OCI-LY7 (cell line): ENCODE results near the gene ZMIZ1. TPM values are rescaled to one million over a fixed set of nuclear protein-coding genes. Genes with fewer than 3 reads are reported as not detected.

Source experiments
- BruUV-seq: library from RNA; stranded (reverse); fragments of 400-500 nt; replicated peaks from 2 replicates; lab custom pipeline; 2021; lab: Mats Ljungman, UMichigan
- CTCF ChIA-PET: fragments of 300-600 bp; sonication (Branson Sonifier 250); formaldehyde crosslinking; loops from one replicate; lab custom pipeline; 2022; ENCODE audit warnings: antibody characterized with exemption; ENCODE audit not compliant: unreplicated experiment; lab: Charles Lee
- POLR2A ChIA-PET: fragments of 300-600 bp; sonication (Branson Sonifier 250); formaldehyde crosslinking; loops from one replicate; lab custom pipeline; 2022; ENCODE audit warnings: antibody characterized with exemption; lab: Charles Lee
- DNase-seq: peaks from one replicate; pipeline ENCODE4 v3.0.0-alpha.2; 2015; ENCODE audit warnings: low spot score
- H2AFZ ChIP-seq: fragments of 200-600 bp; sonication (generic), shearing (Covaris generic); 2 replicates; pipeline ENCODE4 v1.6.1; 2014; ENCODE audit warnings: mild to moderate bottlenecking, antibody characterized with exemption, low read length, moderate library complexity
- H3K27ac ChIP-seq: fragments of 200-600 bp; sonication (generic); 2 replicates; pipeline ENCODE4 v1.5.1; 2014; ENCODE audit warnings: mixed run types, low read depth, mild to moderate bottlenecking, moderate library complexity, low read length, inconsistent platforms; ENCODE audit not compliant: poor library complexity, severe bottlenecking
- H3K36me3 ChIP-seq: fragments of 200-600 bp; sonication (generic); 2 replicates; pipeline ENCODE4 v1.6.1; 2014; ENCODE audit warnings: mild to moderate bottlenecking, antibody characterized with exemption, low read length, moderate library complexity, mixed read lengths; ENCODE audit not compliant: insufficient read depth
- H3K4me1 ChIP-seq: fragments of 200-600 bp; sonication (generic); 2 replicates; pipeline ENCODE4 v1.5.1; 2014; ENCODE audit warnings: mild to moderate bottlenecking, low read length; ENCODE audit not compliant: insufficient read depth, poor library complexity, severe bottlenecking
- H3K4me2 ChIP-seq: fragments of 200-600 bp; sonication (generic); 2 replicates; pipeline ENCODE4 v1.6.1; 2014; ENCODE audit warnings: mild to moderate bottlenecking, low read length
- H3K4me3 ChIP-seq: fragments of 200-600 bp; sonication (generic); 2 replicates; pipeline ENCODE4 v1.5.1; 2014; ENCODE audit warnings: mild to moderate bottlenecking, low read depth, low read length; ENCODE audit not compliant: poor library complexity, severe bottlenecking
- H3K79me2 ChIP-seq: fragments of 200-600 bp; sonication (generic); 2 replicates; pipeline ENCODE4 v1.6.1; 2016; ENCODE audit warnings: low read depth, mild to moderate bottlenecking, low read length, moderate library complexity, mixed read lengths; ENCODE audit not compliant: insufficient read depth
- H3K9me2 ChIP-seq: fragments of 200-600 bp; sonication (generic); 2 replicates; pipeline ENCODE4 v1.6.1; 2016; ENCODE audit warnings: mild to moderate bottlenecking, low read length, mixed read lengths; ENCODE audit not compliant: insufficient read depth
- H3K9me3 ChIP-seq: fragments of 200-600 bp; sonication (generic); 2 replicates; pipeline ENCODE4 v1.6.1; 2014; ENCODE audit warnings: mild to moderate bottlenecking, mixed run types, low read length, mixed read lengths
- H4K20me1 ChIP-seq: fragments of 200-600 bp; sonication (generic); 2 replicates; pipeline ENCODE4 v1.6.1; 2014; ENCODE audit warnings: mild to moderate bottlenecking, antibody characterized with exemption, low read length, moderate library complexity, mixed read lengths; ENCODE audit not compliant: insufficient read depth
- EZH2phosphoT487 ChIP-seq: fragments of 200-600 bp; sonication (generic); IDR thresholded peaks from 2 replicates; pipeline ENCODE4 v1.6.1; 2018; ENCODE audit warnings: low read depth, borderline replicate concordance, mild to moderate bottlenecking, mixed run types, antibody characterized with exemption, low read length, moderate library complexity, mixed read lengths
- intact Hi-C: fragments of 100-400 bp; cut with micrococcal nuclease; formaldehyde crosslinking; loops from one replicate; pipeline ENCODE4 v1.10.0; 2022; ENCODE audit not compliant: unreplicated experiment
- total RNA-seq, 2 experiments: library from RNA; depleted of rRNA in 1 of 2; stranded (reverse); fragments of >200 nt in 1 of 2; shearing (Covaris generic) in 1 of 2; gene quantifications; 2 replicates each; pipeline ENCODE4 v1.2.3, GENCODE V29; 2014 to 2022
- TF ChIP-seq, protein P1 (sequence below): fragments of 200-600 bp; sonication (generic); conservative IDR thresholded peaks from 2 replicates; pipeline ENCODE4 v1.5.1; 2014; ENCODE audit warnings: mild to moderate bottlenecking, antibody characterized with exemption, low read length, moderate library complexity, mixed read lengths

The ZMIZ1 gene
- total RNA-seq, 2 experiments from 2014 or later = 20.4 to 66.9 TPM

GRCh38 chr10:79252450-79252849 is 183.7 kb downstream of the ZMIZ1 start:
- Histone ChIP-seq H3K9me2 (no peaks in the 10 kb centered on the region), H3K4me1 (peaks cover 56% of the 10 kb centered on the region), H3K4me3 (no peak overlapping the region), H3K27ac (no peak overlapping the region), H3K36me3 (peaks cover 8% of the 10 kb centered on the region; the same call in 1 of the 2 replicates), H2AFZ (no peak overlapping the region), H3K79me2 (peaks cover 73% of the 10 kb centered on the region), H3K4me2 (no peak overlapping the region), H3K9me3 (no peaks in the 10 kb centered on the region), H4K20me1 (peaks cover 9% of the 10 kb centered on the region)
- intact Hi-C loops = no loop called here
- POLR2A ChIA-PET = interaction anchor here (6.6 kb wide), 1 partner anchor 8 kb away, joined by 60 read pairs; no protein-coding TSS in a partner anchor
- no TSS peak for BruUV-seq
- CTCF ChIA-PET = interaction anchor here (0.5 to 2.2 kb wide), 2 partner anchors 9 to 339 kb away, joined by 5 to 6 read pairs; no protein-coding TSS in a partner anchor
- no peak for DNase-seq
- TF ChIP-seq, protein P1, sequence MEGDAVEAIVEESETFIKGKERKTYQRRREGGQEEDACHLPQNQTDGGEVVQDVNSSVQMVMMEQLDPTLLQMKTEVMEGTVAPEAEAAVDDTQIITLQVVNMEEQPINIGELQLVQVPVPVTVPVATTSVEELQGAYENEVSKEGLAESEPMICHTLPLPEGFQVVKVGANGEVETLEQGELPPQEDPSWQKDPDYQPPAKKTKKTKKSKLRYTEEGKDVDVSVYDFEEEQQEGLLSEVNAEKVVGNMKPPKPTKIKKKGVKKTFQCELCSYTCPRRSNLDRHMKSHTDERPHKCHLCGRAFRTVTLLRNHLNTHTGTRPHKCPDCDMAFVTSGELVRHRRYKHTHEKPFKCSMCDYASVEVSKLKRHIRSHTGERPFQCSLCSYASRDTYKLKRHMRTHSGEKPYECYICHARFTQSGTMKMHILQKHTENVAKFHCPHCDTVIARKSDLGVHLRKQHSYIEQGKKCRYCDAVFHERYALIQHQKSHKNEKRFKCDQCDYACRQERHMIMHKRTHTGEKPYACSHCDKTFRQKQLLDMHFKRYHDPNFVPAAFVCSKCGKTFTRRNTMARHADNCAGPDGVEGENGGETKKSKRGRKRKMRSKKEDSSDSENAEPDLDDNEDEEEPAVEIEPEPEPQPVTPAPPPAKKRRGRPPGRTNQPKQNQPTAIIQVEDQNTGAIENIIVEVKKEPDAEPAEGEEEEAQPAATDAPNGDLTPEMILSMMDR = no peak
- TF ChIP-seq EZH2phosphoT487 = no peak

- Histone ChIP-seq H3K36me3 (peaks cover 8% of the 10 kb centered on the region; the same call in 1 of the 2 replicates), H3K27ac (no peak overlapping the region), H3K4me2 (no peak overlapping the region), H3K4me1 (peaks cover 51% of the 10 kb centered on the region), H3K9me2 (no peaks in the 10 kb centered on the region), H3K4me3 (no peak overlapping the region), H4K20me1 (peaks cover 9% of the 10 kb centered on the region), H3K9me3 (no peaks in the 10 kb centered on the region), H3K79me2 (peaks cover 68% of the 10 kb centered on the region), H2AFZ (no peak overlapping the region)
- TF ChIP-seq EZH2phosphoT487 = no peak
- TF ChIP-seq, protein P1 = no peak
- intact Hi-C loops = no loop called here
- TSS peak; percentile 25 for BruUV-seq
- ChIA-PET CTCF (no interaction called here), POLR2A (interaction anchor here (6.6 kb wide), 1 partner anchor 8 kb away, joined by 60 read pairs; no protein-coding TSS in a partner anchor)
- no peak for DNase-seq
These were observed 184.2 kb downstream of the ZMIZ1 start for GRCh38 chr10:79252971-79253370.

DNA sequence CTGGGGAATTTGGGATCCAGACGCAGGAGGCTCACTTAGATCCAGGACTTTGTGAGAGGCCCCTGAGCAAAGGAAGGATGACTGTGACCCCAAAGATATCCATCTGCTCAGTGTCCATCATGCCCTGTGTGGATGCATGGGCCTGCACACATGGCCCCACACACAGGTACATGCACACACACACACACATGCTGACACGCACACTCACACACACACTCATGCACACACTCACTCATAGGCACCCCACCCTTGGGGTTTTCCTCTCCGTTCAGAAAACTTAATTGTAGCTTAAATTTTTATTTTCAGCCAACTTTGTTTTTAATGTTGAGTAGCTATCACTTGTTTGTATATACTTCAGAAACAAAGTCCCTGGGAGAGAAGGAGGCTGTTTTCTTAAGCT is 184.9 kb downstream of the ZMIZ1 start:
- Histone ChIP-seq H3K9me3 (no peaks in the 10 kb centered on the region), H3K79me2 (peaks cover 60% of the 10 kb centered on the region), H3K4me3 (no peak overlapping the region), H3K36me3 (peaks cover 8% of the 10 kb centered on the region; the same call in 1 of the 2 replicates), H3K9me2 (no peaks in the 10 kb centered on the region), H2AFZ (no peak overlapping the region), H3K4me2 (no peak overlapping the region), H4K20me1 (peaks cover 9% of the 10 kb centered on the region), H3K27ac (no peak overlapping the region), H3K4me1 (peaks cover 44% of the 10 kb centered on the region)
- CTCF ChIA-PET = no interaction called here
- intact Hi-C loops = no loop called here
- TF ChIP-seq, protein P1 = no peak
- no peak for TF ChIP-seq EZH2phosphoT487
- POLR2A ChIA-PET = interaction anchor here (0.6 to 0.8 kb wide), 2 partner anchors 30 to 214 kb away, joined by 3 read pairs; no protein-coding TSS in a partner anchor
- no TSS peak for BruUV-seq
- no peak for DNase-seq
